SK-N-SH (cell line): ENCODE data around the gene PPP3CA. TPM values are rescaled to one million over a fixed set of nuclear protein-coding genes. Genes with fewer than 3 reads are reported as not detected.

Experiments used
- CTCF ChIA-PET: fragments of 300-600, 350-600 bp; formaldehyde crosslinking; extraction: SDS; loops from one replicate; lab custom pipeline; 2021; lab: Yijun Ruan, JAX
- POLR2A ChIA-PET: fragments of 350-600 bp; sonication (Branson Sonifier 250); formaldehyde crosslinking; extraction: SDS; loops from one replicate; lab custom pipeline; 2020; ENCODE audit warnings: antibody characterized with exemption, inconsistent platforms; lab: Yijun Ruan, JAX
- DNase-seq: peaks from one replicate; pipeline ENCODE4 v3.0.0; 2012
- H2AFZ ChIP-seq: fragments of 200-600 bp; sonication (generic); 2 replicates; pipeline ENCODE4 v1.8.1; 2016; ENCODE audit warnings: antibody characterized with exemption, mild to moderate bottlenecking, low read depth
- H3F3A ChIP-seq: fragments of 200-600 bp; sonication (generic); replicated peaks from 2 replicates; pipeline ENCODE3; 2016; ENCODE audit warnings: antibody characterized with exemption, mild to moderate bottlenecking; ENCODE audit not compliant: insufficient read depth
- H3K27ac ChIP-seq, 2 experiments: fragments of 200-500 bp in 1 of 2; fragments of 200-600 bp in 1 of 2; sonication (Bioruptor generic) in 1 of 2; sonication (generic), shearing (Covaris generic) in 1 of 2; 2 replicates each; pipeline versions ENCODE4 v1.5.1 to v1.6.1; 2014 to 2016; ENCODE audit warnings: low read depth in 2 of 2, inconsistent platforms in 1 of 2, low read length in 1 of 2, mild to moderate bottlenecking in 1 of 2, mixed read lengths in 1 of 2
- H3K27me3 ChIP-seq: fragments of 200-600 bp; sonication (generic), shearing (Covaris generic); 2 replicates; pipeline ENCODE4 v1.6.1; 2016; ENCODE audit warnings: mixed run types; ENCODE audit not compliant: insufficient read depth
- H3K36me3 ChIP-seq, 2 experiments: fragments of 200-500 bp in 1 of 2; fragments of 200-600 bp in 1 of 2; sonication (Bioruptor generic) in 1 of 2; sonication (generic) in 1 of 2; replicated peaks in 1 of 2; 2 replicates each; pipeline versions ENCODE3 to v1.5.1; 2014 to 2016; ENCODE audit warnings: low read length in 1 of 2, mild to moderate bottlenecking in 1 of 2; ENCODE audit not compliant: insufficient read depth in 2 of 2, control insufficient read depth in 1 of 2
- H3K4me1 ChIP-seq, 2 experiments: fragments of 200-500 bp in 1 of 2; fragments of 200-600 bp in 1 of 2; sonication (Bioruptor generic) in 1 of 2; sonication (generic), shearing (Covaris generic) in 1 of 2; 2 replicates each; pipeline versions ENCODE4 v1.5.1 to v1.6.1; 2014 to 2016; ENCODE audit warnings: low read depth in 1 of 2, low read length in 1 of 2, mixed run types in 1 of 2; ENCODE audit not compliant: insufficient read depth in 2 of 2, control insufficient read depth in 1 of 2
- H3K4me2 ChIP-seq: fragments of 200-600 bp; sonication (generic), shearing (Covaris generic); 2 replicates; pipeline ENCODE4 v1.6.1; 2017; ENCODE audit warnings: mixed run types
- H3K4me3 ChIP-seq, 2 experiments: fragments of 200-500 bp in 1 of 2; fragments of 200-600 bp in 1 of 2; sonication (Bioruptor generic) in 1 of 2; sonication (generic), shearing (Covaris generic) in 1 of 2; 2 replicates each; pipeline versions ENCODE4 v1.5.1 to v1.8.1; 2014 to 2016; ENCODE audit warnings: low read depth in 2 of 2, inconsistent platforms in 1 of 2, low read length in 1 of 2, mild to moderate bottlenecking in 1 of 2, mixed read lengths in 1 of 2, moderate library complexity in 1 of 2
- H3K79me2 ChIP-seq: fragments of 200-600 bp; sonication (generic); 2 replicates; pipeline ENCODE4 v1.8.1; 2017; ENCODE audit warnings: mild to moderate bottlenecking; ENCODE audit not compliant: insufficient read depth
- H3K9ac ChIP-seq: fragments of 200-600 bp; sonication (generic); 2 replicates; pipeline ENCODE4 v1.6.1; 2017; ENCODE audit warnings: mixed run types
- H3K9me2 ChIP-seq: fragments of 200-600 bp; sonication (generic); 2 replicates; pipeline ENCODE4 v1.6.1; 2017; ENCODE audit warnings: mixed run types
- H3K9me3 ChIP-seq: fragments of 200-600 bp; sonication (generic); 2 replicates; pipeline ENCODE4 v1.6.1; 2017; ENCODE audit warnings: mixed run types, mild to moderate bottlenecking, moderate library complexity
- H4K20me1 ChIP-seq: fragments of 200-600 bp; sonication (generic); 2 replicates; pipeline ENCODE4 v1.6.1; 2017; ENCODE audit warnings: mild to moderate bottlenecking, mixed run types; ENCODE audit not compliant: insufficient read depth
- EZH2phosphoT487 ChIP-seq: fragments of 200-600 bp; sonication (generic); IDR thresholded peaks from 2 replicates; pipeline ENCODE4 v1.6.1; 2017; ENCODE audit warnings: low read depth, mixed run types, mild to moderate bottlenecking, antibody characterized with exemption, moderate library complexity, borderline replicate concordance
- FOXM1 ChIP-seq: IDR thresholded peaks from 2 replicates; pipeline ENCODE4 v1.4.0; 2012; ENCODE audit warnings: low read depth, mild to moderate bottlenecking
- GABPA ChIP-seq: IDR thresholded peaks from 2 replicates; pipeline ENCODE4 v1.4.0; 2012; ENCODE audit warnings: low read depth, mild to moderate bottlenecking
- GATA2 ChIP-seq: sonication (generic); formaldehyde crosslinking; IDR thresholded peaks from 2 replicates; pipeline ENCODE4 v1.5.0; 2020; ENCODE audit warnings: mild to moderate bottlenecking, missing genetic modification reagents
- MEF2A ChIP-seq: IDR thresholded peaks from 2 replicates; pipeline ENCODE4 v1.4.0; 2012; ENCODE audit warnings: low read depth, borderline replicate concordance
- POLR2AphosphoS5 ChIP-seq: IDR thresholded peaks from 2 replicates; pipeline ENCODE4 v1.6.1; 2012; ENCODE audit warnings: low read depth, low read length
- RAD21 ChIP-seq: IDR thresholded peaks from 2 replicates; pipeline ENCODE4 v1.6.1; 2012; ENCODE audit warnings: mild to moderate bottlenecking, low read length
- RCOR1 ChIP-seq: fragments of 150-350 bp; IDR thresholded peaks from 2 replicates; pipeline ENCODE4 v1.6.1; 2017; ENCODE audit warnings: antibody characterized with exemption, low read length
- RXRA ChIP-seq: IDR thresholded peaks from 2 replicates; pipeline ENCODE4 v1.4.0; 2012; ENCODE audit warnings: low read depth, mild to moderate bottlenecking, borderline replicate concordance
- SMC3 ChIP-seq: IDR thresholded peaks from 2 replicates; pipeline ENCODE4 v1.6.1; 2012; ENCODE audit warnings: low read depth, low read length, improper control_type of control experiment
- TEAD4 ChIP-seq: IDR thresholded peaks from 2 replicates; pipeline ENCODE4 v1.4.0; 2012; ENCODE audit warnings: mild to moderate bottlenecking, borderline replicate concordance; ENCODE audit not compliant: insufficient read depth
- YY1 ChIP-seq: IDR thresholded peaks from 2 replicates; pipeline ENCODE4 v1.4.0; 2012; ENCODE audit warnings: low read depth, mild to moderate bottlenecking
- WGBS: methylation state at CpG from one replicate; pipeline ENCODE4 v1.1.6; 2017; ENCODE audit warnings: low lambda C conversion rate; 5-methylcytosine and 5-hydroxymethylcytosine counted together
- polyA plus RNA-seq, 3 experiments: library from polyadenylated mRNA; depleted of rRNA; stranded (reverse); fragments of >200 nt; gene quantifications; 2 replicates each; pipeline ENCODE4 v1.2.3, GENCODE V29; 2012
- TF ChIP-seq, protein P1 (sequence below): fragments of 200-600 bp; sonication (generic); IDR thresholded peaks from 2 replicates; pipeline ENCODE4 v1.6.1; 2017; ENCODE audit warnings: antibody characterized with exemption, mild to moderate bottlenecking, moderate library complexity
- TF ChIP-seq, protein P2 (sequence below): IDR thresholded peaks from 2 replicates; pipeline ENCODE4 v1.4.0; 2012; ENCODE audit warnings: low read depth, borderline replicate concordance
- TF ChIP-seq, protein P3 (sequence below): IDR thresholded peaks from 2 replicates; pipeline ENCODE4; 2012
- TF ChIP-seq, protein P4 (sequence below): IDR thresholded peaks from 2 replicates; pipeline ENCODE4 v1.4.0; 2012; ENCODE audit warnings: low read depth, borderline replicate concordance
- TF ChIP-seq, protein P5 (sequence below): IDR thresholded peaks from 2 replicates; pipeline ENCODE4 v1.4.0; 2012; ENCODE audit warnings: low read depth
- TF ChIP-seq, protein P6 (sequence below): fragments of 150-350 bp; IDR thresholded peaks from 2 replicates; pipeline ENCODE4 v1.6.1; 2016; ENCODE audit warnings: mild to moderate bottlenecking, low read depth, low read length

Gene PPP3CA
- polyA plus RNA-seq, 1 of the 3 experiments (the other 2 are of a cell fraction) = 10.7 TPM

DNA sequence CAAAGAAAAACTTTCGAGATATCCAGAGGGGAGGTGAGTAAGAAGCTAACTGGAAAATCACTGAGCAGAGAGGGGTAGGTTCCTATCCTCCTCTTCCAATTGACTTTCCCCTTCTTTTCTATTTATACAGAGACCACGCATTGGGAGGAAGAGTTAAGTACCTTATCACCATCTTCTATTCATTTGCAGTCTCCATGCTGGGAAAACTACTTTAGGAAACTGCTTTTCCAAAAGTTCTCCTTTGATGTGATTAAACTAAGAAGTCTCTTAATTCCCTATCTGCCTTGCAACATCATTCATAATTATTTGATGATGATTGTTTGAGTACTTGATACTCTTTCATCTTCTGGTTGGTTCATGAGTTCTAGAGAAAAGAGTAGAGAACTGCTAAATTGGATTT lies 306.6 kb downstream of the PPP3CA start:
- Histone ChIP-seq H3K36me3 (peaks cover 7 to 26% of the 10 kb centered on the region in 2 experiments), H3K9me2 (no peaks in the 10 kb centered on the region), H3K79me2 (no peaks in the 10 kb centered on the region), H2AFZ (no peak overlapping the region), H3K4me3 (no peak overlapping the region), H3K4me1 (peaks cover 0 to 5% of the 10 kb centered on the region in 2 experiments; a peak in 1 of 4 replicates), H3K4me2 (no peak overlapping the region), H3K9me3 (no peaks in the 10 kb centered on the region), H3K9ac (no peak overlapping the region), H3F3A (no peaks in the 10 kb centered on the region), H3K27me3 (no peaks in the 10 kb centered on the region), H4K20me1 (no peaks in the 10 kb centered on the region)
- CTCF ChIA-PET = no interaction called here
- WGBS = 100% methylated on average over 2 of the region's 2 CpGs
- no peak for DNase-seq
- no peak for TF ChIP-seq RXRA
- TF ChIP-seq RAD21 = no peak
- TF ChIP-seq SMC3 = no peak
- TF ChIP-seq, protein P1, sequence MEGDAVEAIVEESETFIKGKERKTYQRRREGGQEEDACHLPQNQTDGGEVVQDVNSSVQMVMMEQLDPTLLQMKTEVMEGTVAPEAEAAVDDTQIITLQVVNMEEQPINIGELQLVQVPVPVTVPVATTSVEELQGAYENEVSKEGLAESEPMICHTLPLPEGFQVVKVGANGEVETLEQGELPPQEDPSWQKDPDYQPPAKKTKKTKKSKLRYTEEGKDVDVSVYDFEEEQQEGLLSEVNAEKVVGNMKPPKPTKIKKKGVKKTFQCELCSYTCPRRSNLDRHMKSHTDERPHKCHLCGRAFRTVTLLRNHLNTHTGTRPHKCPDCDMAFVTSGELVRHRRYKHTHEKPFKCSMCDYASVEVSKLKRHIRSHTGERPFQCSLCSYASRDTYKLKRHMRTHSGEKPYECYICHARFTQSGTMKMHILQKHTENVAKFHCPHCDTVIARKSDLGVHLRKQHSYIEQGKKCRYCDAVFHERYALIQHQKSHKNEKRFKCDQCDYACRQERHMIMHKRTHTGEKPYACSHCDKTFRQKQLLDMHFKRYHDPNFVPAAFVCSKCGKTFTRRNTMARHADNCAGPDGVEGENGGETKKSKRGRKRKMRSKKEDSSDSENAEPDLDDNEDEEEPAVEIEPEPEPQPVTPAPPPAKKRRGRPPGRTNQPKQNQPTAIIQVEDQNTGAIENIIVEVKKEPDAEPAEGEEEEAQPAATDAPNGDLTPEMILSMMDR = no peak
- TF ChIP-seq YY1 = no peak
- TF ChIP-seq, all 33 proteins: peak for 0
- no peak overlapping the region for H3K27ac ChIP-seq
- POLR2A ChIA-PET = no interaction called here

DNA sequence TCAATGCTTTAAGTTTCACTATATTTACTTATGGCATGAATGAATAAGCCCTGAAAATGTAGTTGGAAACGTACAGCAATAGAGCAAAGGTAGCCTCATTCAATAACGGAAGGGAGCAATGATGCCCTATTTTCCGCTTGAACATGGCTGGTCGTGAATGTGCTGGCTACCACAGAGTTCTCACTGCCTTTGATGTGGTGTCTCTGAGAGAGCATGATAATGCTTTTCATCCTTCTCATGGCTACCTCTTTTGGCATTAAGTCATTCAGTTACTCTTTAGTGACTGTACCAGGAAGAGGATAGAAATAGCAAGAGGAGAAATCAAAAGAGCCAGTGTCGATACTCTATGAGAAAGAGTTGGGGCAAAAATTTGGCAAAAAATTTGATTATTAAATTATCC lies 308.0 kb downstream of the PPP3CA start:
- DNase-seq = no peak
- Histone ChIP-seq H3K4me3 (no peak overlapping the region), H3K9me2 (no peaks in the 10 kb centered on the region), H3K36me3 (peaks cover 7 to 24% of the 10 kb centered on the region in 2 experiments), H3K4me1 (peaks cover 0 to 5% of the 10 kb centered on the region in 2 experiments; a peak in 1 of 4 replicates), H2AFZ (no peak overlapping the region), H3F3A (no peaks in the 10 kb centered on the region), H3K9me3 (no peaks in the 10 kb centered on the region), H3K9ac (no peak overlapping the region), H3K79me2 (no peaks in the 10 kb centered on the region), H4K20me1 (no peaks in the 10 kb centered on the region), H3K4me2 (no peak overlapping the region), H3K27ac (no peak overlapping the region), H3K27me3 (no peaks in the 10 kb centered on the region)
- 96% methylated on average over 5 of the region's 5 CpGs for WGBS
- ChIA-PET CTCF (interaction anchor here (1.1 kb wide), 1 partner anchor 14 kb away, joined by 3 read pairs; no protein-coding TSS in a partner anchor), POLR2A (no interaction called here)
- TF ChIP-seq, protein P1 = no peak
- TF ChIP-seq POLR2AphosphoS5 (no peak), TEAD4 (no peak), GABPA (no peak), FOXM1 (no peak), MEF2A (no peak), RAD21 (no peak), EZH2phosphoT487 (no peak), GATA2 (CRISPR knock-in tag) (no peak), RCOR1 (no peak)
- TF ChIP-seq, protein P2, sequence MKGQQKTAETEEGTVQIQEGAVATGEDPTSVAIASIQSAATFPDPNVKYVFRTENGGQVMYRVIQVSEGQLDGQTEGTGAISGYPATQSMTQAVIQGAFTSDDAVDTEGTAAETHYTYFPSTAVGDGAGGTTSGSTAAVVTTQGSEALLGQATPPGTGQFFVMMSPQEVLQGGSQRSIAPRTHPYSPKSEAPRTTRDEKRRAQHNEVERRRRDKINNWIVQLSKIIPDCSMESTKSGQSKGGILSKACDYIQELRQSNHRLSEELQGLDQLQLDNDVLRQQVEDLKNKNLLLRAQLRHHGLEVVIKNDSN = no peak
- TF ChIP-seq, protein P3, sequence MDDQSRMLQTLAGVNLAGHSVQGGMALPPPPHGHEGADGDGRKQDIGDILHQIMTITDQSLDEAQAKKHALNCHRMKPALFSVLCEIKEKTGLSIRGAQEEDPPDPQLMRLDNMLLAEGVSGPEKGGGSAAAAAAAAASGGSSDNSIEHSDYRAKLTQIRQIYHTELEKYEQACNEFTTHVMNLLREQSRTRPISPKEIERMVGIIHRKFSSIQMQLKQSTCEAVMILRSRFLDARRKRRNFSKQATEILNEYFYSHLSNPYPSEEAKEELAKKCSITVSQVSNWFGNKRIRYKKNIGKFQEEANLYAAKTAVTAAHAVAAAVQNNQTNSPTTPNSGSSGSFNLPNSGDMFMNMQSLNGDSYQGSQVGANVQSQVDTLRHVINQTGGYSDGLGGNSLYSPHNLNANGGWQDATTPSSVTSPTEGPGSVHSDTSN = no peak
- TF ChIP-seq, protein P4, sequence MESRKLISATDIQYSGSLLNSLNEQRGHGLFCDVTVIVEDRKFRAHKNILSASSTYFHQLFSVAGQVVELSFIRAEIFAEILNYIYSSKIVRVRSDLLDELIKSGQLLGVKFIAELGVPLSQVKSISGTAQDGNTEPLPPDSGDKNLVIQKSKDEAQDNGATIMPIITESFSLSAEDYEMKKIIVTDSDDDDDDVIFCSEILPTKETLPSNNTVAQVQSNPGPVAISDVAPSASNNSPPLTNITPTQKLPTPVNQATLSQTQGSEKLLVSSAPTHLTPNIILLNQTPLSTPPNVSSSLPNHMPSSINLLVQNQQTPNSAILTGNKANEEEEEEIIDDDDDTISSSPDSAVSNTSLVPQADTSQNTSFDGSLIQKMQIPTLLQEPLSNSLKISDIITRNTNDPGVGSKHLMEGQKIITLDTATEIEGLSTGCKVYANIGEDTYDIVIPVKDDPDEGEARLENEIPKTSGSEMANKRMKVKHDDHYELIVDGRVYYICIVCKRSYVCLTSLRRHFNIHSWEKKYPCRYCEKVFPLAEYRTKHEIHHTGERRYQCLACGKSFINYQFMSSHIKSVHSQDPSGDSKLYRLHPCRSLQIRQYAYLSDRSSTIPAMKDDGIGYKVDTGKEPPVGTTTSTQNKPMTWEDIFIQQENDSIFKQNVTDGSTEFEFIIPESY = no peak
- TF ChIP-seq, protein P5, sequence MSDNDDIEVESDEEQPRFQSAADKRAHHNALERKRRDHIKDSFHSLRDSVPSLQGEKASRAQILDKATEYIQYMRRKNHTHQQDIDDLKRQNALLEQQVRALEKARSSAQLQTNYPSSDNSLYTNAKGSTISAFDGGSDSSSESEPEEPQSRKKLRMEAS = no peak
- TF ChIP-seq, protein P6, sequence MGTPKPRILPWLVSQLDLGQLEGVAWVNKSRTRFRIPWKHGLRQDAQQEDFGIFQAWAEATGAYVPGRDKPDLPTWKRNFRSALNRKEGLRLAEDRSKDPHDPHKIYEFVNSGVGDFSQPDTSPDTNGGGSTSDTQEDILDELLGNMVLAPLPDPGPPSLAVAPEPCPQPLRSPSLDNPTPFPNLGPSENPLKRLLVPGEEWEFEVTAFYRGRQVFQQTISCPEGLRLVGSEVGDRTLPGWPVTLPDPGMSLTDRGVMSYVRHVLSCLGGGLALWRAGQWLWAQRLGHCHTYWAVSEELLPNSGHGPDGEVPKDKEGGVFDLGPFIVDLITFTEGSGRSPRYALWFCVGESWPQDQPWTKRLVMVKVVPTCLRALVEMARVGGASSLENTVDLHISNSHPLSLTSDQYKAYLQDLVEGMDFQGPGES = no peak
